Measurements from ENCODE around the gene EHBP1.
"Not testable (repeated sequence)": the region's sequence is repeated elsewhere in the genome, so short reads cannot be mapped to it uniquely, and the experiment has no call there.

EHBP1 gene

DNA sequence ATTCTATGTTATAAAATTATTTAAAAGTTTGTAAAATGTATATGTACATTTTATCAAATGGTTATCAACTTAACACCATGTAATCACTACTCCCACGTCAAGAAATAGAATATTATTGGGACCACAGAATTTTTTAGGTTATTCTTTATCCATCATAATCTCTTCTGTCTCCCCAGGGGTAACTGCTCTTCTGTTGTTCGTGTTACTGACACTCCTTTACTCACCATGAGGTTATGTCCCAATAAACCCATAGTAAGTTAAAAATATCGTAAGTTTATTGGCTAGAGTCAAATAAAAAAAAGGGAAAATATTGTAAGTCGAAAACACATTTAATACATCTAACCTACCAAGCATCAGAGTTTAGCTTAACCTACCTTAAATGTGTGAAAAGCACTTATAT, 359.1 kb downstream of the EHBP1 start:
- Mint-ChIP-seq H3K27me3 (peaks cover 77% of the 10 kb centered on the region), H3K27ac (no peak overlapping the region), H3K9me3 (peaks cover 4% of the 10 kb centered on the region), H3K36me3 (ENCODE audit: low read depth) (no peaks in the 10 kb centered on the region), H3K4me3 (no peak overlapping the region), H3K4me1 (ENCODE audit: low read depth) (peaks cover 4% of the 10 kb centered on the region)
- DNase-seq, result no peak

- Mint-ChIP-seq H3K27me3 (peaks cover 65% of the 10 kb centered on the region), H3K36me3 (ENCODE audit: low read depth) (no peaks in the 10 kb centered on the region), H3K27ac (no peak overlapping the region), H3K9me3 (peaks cover 2% of the 10 kb centered on the region), H3K4me3 (no peak overlapping the region), H3K4me1 (ENCODE audit: low read depth) (no peaks in the 10 kb centered on the region)
- DNase-seq, result no peak
Observed at GRCh38 chr2:63066265-63066664, 360.8 kb downstream of the EHBP1 start.

- Mint-ChIP-seq H3K4me1 (ENCODE audit: low read depth) (no peaks in the 10 kb centered on the region), H3K27ac (no peak overlapping the region), H3K27me3 (peaks cover 59% of the 10 kb centered on the region), H3K36me3 (ENCODE audit: low read depth) (no peaks in the 10 kb centered on the region), H3K4me3 (no peak overlapping the region), H3K9me3 (peaks cover 2% of the 10 kb centered on the region)
- DNase-seq, result no peak
Observed at GRCh38 chr2:63066838-63067237, 361.3 kb downstream of the EHBP1 start.

DNA sequence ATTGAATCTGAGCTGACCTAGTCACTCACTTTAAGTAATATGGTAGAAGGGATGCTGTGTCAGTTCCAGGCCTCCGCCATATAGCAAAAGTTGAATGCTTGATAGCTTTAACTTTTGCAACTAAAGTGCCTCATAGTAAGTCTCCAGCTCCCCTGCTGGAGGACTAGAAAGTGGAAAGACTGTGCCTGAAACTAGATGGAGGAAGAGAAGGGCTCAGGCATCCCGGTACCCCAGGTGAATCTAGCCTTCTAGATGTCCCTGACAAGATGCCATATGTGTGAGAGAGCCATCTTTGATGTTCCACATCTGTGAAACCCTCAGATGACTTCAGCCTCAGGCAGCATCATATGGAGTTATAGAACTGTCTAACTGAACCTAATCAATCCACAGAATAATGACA, 366.2 kb downstream of the EHBP1 start:
- H3K4me1 Mint-ChIP-seq (ENCODE audit: low read depth), result no peaks in the 10 kb centered on the region
- no peak overlapping the region for H3K4me3 Mint-ChIP-seq
- no peaks in the 10 kb centered on the region for H3K36me3 Mint-ChIP-seq (ENCODE audit: low read depth)
- no peaks in the 10 kb centered on the region for H3K9me3 Mint-ChIP-seq
- H3K27ac Mint-ChIP-seq, result no peak overlapping the region
- DNase-seq, result no peak
- H3K27me3 Mint-ChIP-seq, result peaks cover 33% of the 10 kb centered on the region

DNA sequence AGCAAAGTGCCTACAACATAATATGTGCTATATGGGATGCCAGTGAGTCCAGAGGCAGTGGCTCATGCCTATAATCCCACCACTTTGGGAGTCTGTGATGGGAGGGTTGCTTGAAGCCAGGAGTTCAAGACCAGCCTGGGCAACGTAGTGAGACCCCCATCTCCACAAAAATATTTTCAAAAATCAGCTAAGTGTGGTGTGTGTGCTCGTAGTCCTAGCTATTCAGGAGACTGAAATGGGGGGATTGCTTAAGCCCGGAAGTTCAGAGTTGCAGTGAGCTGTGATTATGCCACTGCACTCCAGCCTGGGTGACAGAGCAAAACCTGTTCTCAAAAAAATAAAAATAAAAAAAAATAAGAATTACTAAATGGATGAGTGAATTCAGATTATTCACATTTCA, 368.5 kb downstream of the EHBP1 start:
- H3K36me3 Mint-ChIP-seq (ENCODE audit: low read depth), result no peaks in the 10 kb centered on the region
- no peak overlapping the region for H3K4me3 Mint-ChIP-seq
- no peak for DNase-seq
- H3K27ac Mint-ChIP-seq, result no peak overlapping the region
- no peaks in the 10 kb centered on the region for H3K9me3 Mint-ChIP-seq
- no peaks in the 10 kb centered on the region for H3K4me1 Mint-ChIP-seq (ENCODE audit: low read depth)
- peaks cover 31% of the 10 kb centered on the region for H3K27me3 Mint-ChIP-seq

DNA sequence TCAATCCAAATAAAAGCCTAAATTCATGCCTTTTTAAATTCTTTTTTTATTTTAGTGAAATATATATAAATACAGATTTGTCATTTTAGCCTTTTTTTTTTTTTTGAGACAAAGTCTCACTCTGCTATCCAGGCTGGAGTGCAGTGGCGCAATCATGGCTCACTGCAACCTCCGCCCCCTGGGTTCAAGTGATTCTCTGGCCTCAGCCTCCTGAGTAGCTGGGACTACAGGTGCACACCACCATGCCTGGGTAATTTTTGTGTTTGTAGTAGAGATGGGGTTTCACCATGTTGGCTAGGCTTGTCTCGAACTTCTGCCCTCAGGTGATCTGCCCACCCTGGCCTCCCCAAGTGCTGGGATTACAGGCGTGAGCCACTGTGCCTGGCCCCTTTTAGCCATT, 368.9 kb downstream of the EHBP1 start:
- not testable (repeated sequence) for H3K4me3 Mint-ChIP-seq; DNase-seq; H3K9me3 Mint-ChIP-seq; H3K36me3 Mint-ChIP-seq (ENCODE audit: low read depth); H3K27ac Mint-ChIP-seq; H3K4me1 Mint-ChIP-seq (ENCODE audit: low read depth)
- H3K27me3 Mint-ChIP-seq, result peaks cover 27% of the 10 kb centered on the region

- no peaks in the 10 kb centered on the region for H3K4me1 Mint-ChIP-seq (ENCODE audit: low read depth)
- H3K27ac Mint-ChIP-seq, result no peak overlapping the region
- H3K27me3 Mint-ChIP-seq, result peaks cover 37% of the 10 kb centered on the region
- no peaks in the 10 kb centered on the region for H3K9me3 Mint-ChIP-seq
- H3K36me3 Mint-ChIP-seq (ENCODE audit: low read depth), result no peaks in the 10 kb centered on the region
- no peak for DNase-seq
- no peak overlapping the region for H3K4me3 Mint-ChIP-seq
Observed at GRCh38 chr2:63078852-63079606, 373.5 kb downstream of the EHBP1 start.

DNA sequence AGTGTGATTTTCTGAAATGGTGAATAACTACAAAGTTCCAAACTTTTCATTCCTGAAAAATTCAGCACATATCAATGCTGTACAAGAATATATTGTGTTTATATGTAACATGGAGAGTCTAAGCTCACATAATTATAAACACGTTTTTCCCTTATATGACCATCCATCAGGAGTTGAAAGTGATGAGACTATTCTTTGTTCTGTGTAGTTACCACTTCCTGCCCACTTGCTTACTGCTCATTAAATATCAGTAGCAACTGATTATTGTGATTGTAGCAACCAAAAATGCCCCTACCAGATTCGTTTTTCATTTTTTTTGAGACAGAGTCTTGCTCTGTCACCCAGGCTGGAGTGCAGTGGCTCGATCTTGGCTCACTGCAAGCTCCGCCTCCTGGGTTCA, 375.9 kb downstream of the EHBP1 start:
- H3K36me3 Mint-ChIP-seq (ENCODE audit: low read depth), result no peaks in the 10 kb centered on the region
- H3K4me1 Mint-ChIP-seq (ENCODE audit: low read depth), result no peaks in the 10 kb centered on the region
- H3K27me3 Mint-ChIP-seq, result peaks cover 31% of the 10 kb centered on the region
- no peak overlapping the region for H3K4me3 Mint-ChIP-seq
- H3K27ac Mint-ChIP-seq, result no peak overlapping the region
- DNase-seq, result no peak
- no peaks in the 10 kb centered on the region for H3K9me3 Mint-ChIP-seq

DNA sequence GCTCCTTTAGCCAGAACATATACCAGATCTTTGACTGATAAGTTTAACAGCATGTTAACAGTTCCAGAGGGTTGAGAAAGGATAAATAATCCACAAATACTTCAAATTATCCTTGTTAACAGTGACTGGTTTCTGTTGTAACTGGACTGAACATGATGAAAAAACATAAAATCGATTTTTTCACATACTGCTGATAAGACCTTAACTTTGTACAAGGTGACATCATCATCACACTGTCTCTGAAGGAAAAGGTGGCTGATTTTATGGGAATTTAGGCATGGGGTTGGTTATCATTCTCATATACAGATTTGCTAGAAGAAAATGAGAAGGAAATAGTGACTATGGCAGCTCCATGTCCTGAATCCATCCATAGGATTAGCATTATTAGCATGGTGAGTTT, 381.2 kb downstream of the EHBP1 start:
- no peak overlapping the region for H3K4me3 Mint-ChIP-seq
- no peak overlapping the region for H3K27ac Mint-ChIP-seq
- no peaks in the 10 kb centered on the region for H3K36me3 Mint-ChIP-seq (ENCODE audit: low read depth)
- DNase-seq, result no peak
- no peaks in the 10 kb centered on the region for H3K9me3 Mint-ChIP-seq
- H3K27me3 Mint-ChIP-seq, result peaks cover 21% of the 10 kb centered on the region
- H3K4me1 Mint-ChIP-seq (ENCODE audit: low read depth), result no peaks in the 10 kb centered on the region

GRCh38 chr2:63092401-63092800, 386.9 kb downstream of the EHBP1 start:
- DNase-seq, result no peak
- Mint-ChIP-seq H3K36me3 (ENCODE audit: low read depth) (no peaks in the 10 kb centered on the region), H3K9me3 (no peaks in the 10 kb centered on the region)

GRCh38 chr2:63092857-63093256, 387.3 kb downstream of the EHBP1 start:
- no peaks in the 10 kb centered on the region for H3K36me3 Mint-ChIP-seq (ENCODE audit: low read depth)
- DNase-seq, result no peak
- no peaks in the 10 kb centered on the region for H3K4me1 Mint-ChIP-seq (ENCODE audit: low read depth)
- no peaks in the 10 kb centered on the region for H3K9me3 Mint-ChIP-seq
- no peak overlapping the region for H3K27ac Mint-ChIP-seq
- H3K4me3 Mint-ChIP-seq, result no peak overlapping the region
- peaks cover 16% of the 10 kb centered on the region for H3K27me3 Mint-ChIP-seq

More at GRCh38 chr2:63092401-63092800, 386.9 kb downstream of the EHBP1 start:
- no peak overlapping the region for H3K27ac Mint-ChIP-seq
- no peak overlapping the region for H3K4me3 Mint-ChIP-seq
- H3K4me1 Mint-ChIP-seq (ENCODE audit: low read depth), result no peaks in the 10 kb centered on the region
- H3K27me3 Mint-ChIP-seq, result peaks cover 16% of the 10 kb centered on the region

- DNase-seq, result no peak
- H3K36me3 Mint-ChIP-seq (ENCODE audit: low read depth), result no peaks in the 10 kb centered on the region
- H3K27me3 Mint-ChIP-seq, result peaks cover 16% of the 10 kb centered on the region
- no peaks in the 10 kb centered on the region for H3K9me3 Mint-ChIP-seq
- no peak overlapping the region for H3K4me3 Mint-ChIP-seq
- H3K27ac Mint-ChIP-seq, result no peak overlapping the region
- H3K4me1 Mint-ChIP-seq (ENCODE audit: low read depth), result no peaks in the 10 kb centered on the region
Observed at GRCh38 chr2:63093502-63093901, 388.0 kb downstream of the EHBP1 start.
